ENCODE data around the gene HSD11B1L.
A peak's percentile ranks its signal among the peaks of the same experiment; 100 is the strongest.

- TF ChIP-seq, protein P1, sequence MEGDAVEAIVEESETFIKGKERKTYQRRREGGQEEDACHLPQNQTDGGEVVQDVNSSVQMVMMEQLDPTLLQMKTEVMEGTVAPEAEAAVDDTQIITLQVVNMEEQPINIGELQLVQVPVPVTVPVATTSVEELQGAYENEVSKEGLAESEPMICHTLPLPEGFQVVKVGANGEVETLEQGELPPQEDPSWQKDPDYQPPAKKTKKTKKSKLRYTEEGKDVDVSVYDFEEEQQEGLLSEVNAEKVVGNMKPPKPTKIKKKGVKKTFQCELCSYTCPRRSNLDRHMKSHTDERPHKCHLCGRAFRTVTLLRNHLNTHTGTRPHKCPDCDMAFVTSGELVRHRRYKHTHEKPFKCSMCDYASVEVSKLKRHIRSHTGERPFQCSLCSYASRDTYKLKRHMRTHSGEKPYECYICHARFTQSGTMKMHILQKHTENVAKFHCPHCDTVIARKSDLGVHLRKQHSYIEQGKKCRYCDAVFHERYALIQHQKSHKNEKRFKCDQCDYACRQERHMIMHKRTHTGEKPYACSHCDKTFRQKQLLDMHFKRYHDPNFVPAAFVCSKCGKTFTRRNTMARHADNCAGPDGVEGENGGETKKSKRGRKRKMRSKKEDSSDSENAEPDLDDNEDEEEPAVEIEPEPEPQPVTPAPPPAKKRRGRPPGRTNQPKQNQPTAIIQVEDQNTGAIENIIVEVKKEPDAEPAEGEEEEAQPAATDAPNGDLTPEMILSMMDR (IDR thresholded peaks at IDR 0.05) = peak; percentile 90
- peak; percentile 73 for TF ChIP-seq POLR2AphosphoS5 (IDR thresholded peaks at IDR 0.05; ENCODE audit: low read depth, low read length)
Measured at GRCh38 chr19:5719961-5720790, 39.3 kb downstream of the HSD11B1L start, which contains the start of the genes CATSPERD and LONP1.
